NCI-H748 (cell line): ENCODE results near the gene EEF1A2.
A peak's percentile ranks its signal among the peaks of the same experiment; 100 is the strongest.
"Not testable (repeated sequence)": the region's sequence is repeated elsewhere in the genome, so short reads cannot be mapped to it uniquely, and the experiment has no call there.

Experiments used
- DNase-seq: peaks from one replicate; lab custom pipeline; 2025; ENCODE audit not compliant: unreplicated experiment; lab: John Stamatoyannopoulos, UW

The EEF1A2 gene

GRCh38 chr20:63521602-63522001 lies 22.7 kb upstream of the EEF1A2 start:
- DNase-seq = no peak

- peak; percentile 82 for DNase-seq
Measured at GRCh38 chr20:63520934-63521601, 22.2 kb upstream of the EEF1A2 start.

- DNase-seq = peak; percentile 74
Measured at GRCh38 chr20:63520504-63520933, 21.6 kb upstream of the EEF1A2 start, which contains the start of gene PPDPF. PPDPF (plus strand) TSS chr20:63520765; CDS start chr20:63521309, 544 bp downstream.

GRCh38 chr20:63519668-63520503 lies 21.0 kb upstream of the EEF1A2 start:
- peak; percentile 57 for DNase-seq

GRCh38 chr20:63518946-63519667 lies 20.2 kb upstream of the EEF1A2 start:
- no peak for DNase-seq

GRCh38 chr20:63518351-63518861 lies 19.5 kb upstream of the EEF1A2 start:
- no peak for DNase-seq

- no peak for DNase-seq
Measured at GRCh38 chr20:63517376-63518309, 18.8 kb upstream of the EEF1A2 start.

- DNase-seq = not testable (repeated sequence)
Measured at GRCh38 chr20:63514520-63514919, 15.6 kb upstream of the EEF1A2 start.

GRCh38 chr20:63513207-63513606 lies 14.3 kb upstream of the EEF1A2 start:
- DNase-seq = no peak

- DNase-seq = no peak
Measured at GRCh38 chr20:63509088-63509564, 10.2 kb upstream of the EEF1A2 start.

- no peak for DNase-seq
Measured at GRCh38 chr20:63508072-63508768, 9.3 kb upstream of the EEF1A2 start.

- DNase-seq = no peak
Measured at GRCh38 chr20:63507083-63507743, 8.3 kb upstream of the EEF1A2 start.

GRCh38 chr20:63505723-63506122 lies 6.8 kb upstream of the EEF1A2 start:
- no peak for DNase-seq

- DNase-seq = no peak
Measured at GRCh38 chr20:63505281-63505680, 6.4 kb upstream of the EEF1A2 start.

- DNase-seq = no peak
Measured at GRCh38 chr20:63504642-63505041, 5.8 kb upstream of the EEF1A2 start.

- no peak for DNase-seq
Measured at GRCh38 chr20:63503524-63503923, 4.6 kb upstream of the EEF1A2 start.

GRCh38 chr20:63502671-63503172 lies 3.8 kb upstream of the EEF1A2 start:
- DNase-seq = peak; percentile 34

- peak; percentile 74 for DNase-seq
Measured at GRCh38 chr20:63501818-63502670, 3.2 kb upstream of the EEF1A2 start.
